Medulla oblongata (tissue), 1 donor: ENCODE data around the gene UGT1A8.
"Not testable (repeated sequence)": the region's sequence is repeated elsewhere in the genome, so short reads cannot be mapped to it uniquely, and the experiment has no call there.

Source experiments
- DNase-seq: peaks from one replicate; pipeline ENCODE4 v3.0.0-alpha.2; 2015; ENCODE audit errors: extremely low spot score

The UGT1A8 gene

DNA sequence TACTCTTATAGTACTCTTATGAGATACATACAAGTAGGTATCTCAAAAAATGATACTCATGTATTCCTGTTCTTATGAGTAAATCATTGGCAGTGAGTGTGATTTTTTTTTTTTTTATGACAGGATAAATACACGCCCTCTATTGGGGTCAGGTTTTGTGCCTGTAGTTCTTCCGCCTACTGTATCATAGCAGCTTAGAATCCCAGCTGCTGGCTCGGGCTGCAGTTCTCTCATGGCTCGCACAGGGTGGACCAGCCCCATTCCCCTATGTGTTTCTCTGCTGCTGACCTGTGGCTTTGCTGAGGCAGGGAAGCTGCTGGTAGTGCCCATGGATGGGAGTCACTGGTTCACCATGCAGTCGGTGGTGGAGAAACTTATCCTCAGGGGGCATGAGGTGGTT is at the start of gene UGT1A8:
TSS of gene UGT1A8 (plus strand) at position 158 of the 400 bp plus-strand sequence. CDS start at position 233, 75 bp downstream.
- DNase-seq, result not testable (repeated sequence)

DNA sequence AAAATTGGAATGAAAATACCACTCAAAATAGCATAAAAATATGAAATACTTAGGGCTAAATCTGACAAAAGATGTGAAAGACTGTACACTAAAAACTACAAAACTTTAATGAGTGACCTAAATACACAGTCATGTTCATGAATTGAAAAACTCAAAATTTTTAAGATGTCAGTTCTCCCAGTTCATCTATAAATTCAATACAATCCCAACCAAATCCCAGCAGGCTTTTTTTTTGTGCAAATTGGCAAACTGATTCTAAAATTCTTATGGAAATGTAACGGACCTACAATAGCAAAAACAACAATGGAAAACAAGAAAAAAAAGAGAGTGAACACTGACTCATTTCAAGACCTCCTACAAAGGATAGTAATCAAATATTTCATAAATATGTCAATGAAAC is 46.4 kb upstream of the UGT1A8 start:
- no peak for DNase-seq

DNA sequence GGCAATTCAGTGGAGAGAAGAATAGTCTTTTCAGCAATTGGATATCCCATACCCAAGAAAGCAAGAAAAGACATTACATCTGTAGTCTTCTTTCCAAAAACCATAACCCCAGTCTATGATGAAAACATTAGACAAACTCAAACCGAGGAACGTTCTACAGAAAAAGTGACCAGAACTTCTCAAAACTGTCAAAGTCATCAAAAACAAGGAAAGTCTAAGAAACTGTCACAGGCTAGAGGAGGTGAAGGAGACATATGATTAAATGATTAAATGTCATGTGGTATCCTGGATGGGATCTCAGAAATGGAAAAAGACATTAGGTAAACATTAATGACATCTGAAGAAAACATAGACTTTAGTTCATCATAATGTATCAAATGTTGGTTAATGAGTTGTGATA is 46.0 kb upstream of the UGT1A8 start:
- DNase-seq, result no peak

- DNase-seq, result no peak
These were observed 45.0 kb upstream of the UGT1A8 start for GRCh38 chr2:233572468-233572867.

- not testable (repeated sequence) for DNase-seq
These were observed 40.1 kb upstream of the UGT1A8 start for GRCh38 chr2:233577341-233577740.

- not testable (repeated sequence) for DNase-seq
These were observed 34.0 kb upstream of the UGT1A8 start for GRCh38 chr2:233583217-233583965.

DNA sequence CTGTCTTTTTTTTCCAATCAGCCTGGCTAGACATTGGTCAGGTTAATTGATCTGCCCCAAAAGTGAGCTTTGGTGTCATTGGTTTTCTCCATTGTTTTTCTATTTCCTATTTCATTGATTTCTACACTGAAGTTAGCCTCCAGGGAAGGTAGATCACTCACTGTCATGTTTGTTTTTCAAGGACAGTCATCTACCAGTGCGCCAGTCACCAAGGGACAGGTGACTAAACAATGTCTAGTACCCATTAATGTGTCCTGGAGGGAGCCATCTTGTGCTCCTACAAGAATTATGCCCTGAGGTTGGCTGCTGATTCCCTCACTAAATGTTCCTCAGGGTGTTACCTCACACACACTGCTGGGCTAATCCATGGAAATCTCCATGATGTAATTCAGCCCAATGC is 33.2 kb upstream of the UGT1A8 start:
- no peak for DNase-seq

GRCh38 chr2:233588400-233588799 is 29.0 kb upstream of the UGT1A8 start:
- DNase-seq, result no peak

GRCh38 chr2:233592706-233593105 is 24.7 kb upstream of the UGT1A8 start:
- DNase-seq, result not testable (repeated sequence)

DNA sequence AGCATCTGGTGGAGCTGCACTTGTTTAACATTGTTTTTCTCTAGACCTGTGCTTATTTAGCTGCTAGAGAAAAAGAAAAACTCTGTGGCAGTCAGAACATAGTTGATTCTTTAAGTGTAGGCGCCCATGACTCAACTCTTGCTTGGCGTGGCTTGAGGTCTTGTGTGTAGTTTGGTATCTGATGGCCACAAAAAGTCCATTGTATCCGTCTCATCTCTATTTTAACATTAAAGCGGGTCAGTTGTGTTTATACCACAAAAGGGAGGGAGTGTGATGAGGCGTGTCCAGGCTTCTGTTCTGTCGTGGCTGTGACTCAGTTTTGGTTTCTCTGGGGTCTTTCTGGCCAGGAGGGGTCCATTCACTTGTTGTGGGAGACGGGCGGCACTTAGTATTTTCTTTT is 24.2 kb upstream of the UGT1A8 start:
- no peak for DNase-seq

DNA sequence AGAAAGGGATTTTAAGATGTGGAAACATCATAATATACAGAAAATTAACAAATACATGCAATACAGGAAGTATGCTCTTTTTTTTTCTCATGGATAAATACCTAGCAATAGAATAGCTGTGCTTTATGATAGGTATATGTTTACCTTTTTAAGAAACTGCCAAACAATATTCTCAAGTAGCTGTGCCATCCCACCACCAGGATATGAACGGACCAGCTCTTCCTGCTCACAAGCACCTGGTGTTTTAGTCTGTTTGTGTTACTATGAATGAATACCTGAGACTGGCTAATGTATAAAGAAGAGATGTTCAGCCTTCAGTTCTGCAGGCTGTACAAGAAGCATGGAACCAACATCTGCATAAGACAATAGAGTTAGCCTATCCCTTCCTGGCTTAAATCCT is 19.9 kb upstream of the UGT1A8 start:
- no peak for DNase-seq

DNA sequence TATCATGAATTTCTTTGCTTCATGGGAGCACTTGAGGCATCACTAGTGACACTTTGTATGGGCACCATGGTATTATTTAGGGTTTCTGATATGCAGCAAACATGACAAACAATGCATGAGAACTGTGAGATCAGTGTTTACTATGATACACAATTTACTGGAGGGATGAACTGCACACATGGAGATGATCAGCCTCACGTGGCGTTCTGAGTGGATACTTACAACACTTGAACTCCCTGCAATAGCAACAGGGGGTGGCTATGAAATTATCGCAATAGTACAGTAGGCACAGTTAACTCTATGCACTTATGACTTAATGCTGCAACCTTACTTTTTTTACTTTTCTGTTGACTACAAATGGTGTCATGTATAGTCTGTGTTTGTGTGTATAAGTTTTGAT is 18.5 kb upstream of the UGT1A8 start:
- no peak for DNase-seq

GRCh38 chr2:233600386-233600785 is 17.0 kb upstream of the UGT1A8 start:
- no peak for DNase-seq

DNA sequence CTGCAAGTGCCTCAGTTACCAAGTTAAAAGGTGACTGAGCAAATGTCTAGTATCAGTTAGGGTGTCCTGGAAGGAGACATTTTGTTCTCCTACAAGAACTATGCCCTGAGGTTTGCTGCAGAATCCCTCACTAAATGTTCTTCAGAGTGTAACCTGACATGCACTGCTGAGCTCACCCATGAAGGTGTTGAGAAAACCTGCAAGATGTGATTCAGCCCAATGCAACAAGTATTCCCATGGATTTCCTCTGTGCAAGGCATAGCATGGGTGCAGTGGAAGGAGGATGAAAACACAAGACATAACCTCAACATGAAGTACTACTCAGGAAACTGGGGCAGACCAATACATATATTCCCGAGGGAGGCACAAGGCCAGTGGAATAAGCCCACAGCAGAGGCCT is 15.4 kb upstream of the UGT1A8 start:
- no peak for DNase-seq

DNA sequence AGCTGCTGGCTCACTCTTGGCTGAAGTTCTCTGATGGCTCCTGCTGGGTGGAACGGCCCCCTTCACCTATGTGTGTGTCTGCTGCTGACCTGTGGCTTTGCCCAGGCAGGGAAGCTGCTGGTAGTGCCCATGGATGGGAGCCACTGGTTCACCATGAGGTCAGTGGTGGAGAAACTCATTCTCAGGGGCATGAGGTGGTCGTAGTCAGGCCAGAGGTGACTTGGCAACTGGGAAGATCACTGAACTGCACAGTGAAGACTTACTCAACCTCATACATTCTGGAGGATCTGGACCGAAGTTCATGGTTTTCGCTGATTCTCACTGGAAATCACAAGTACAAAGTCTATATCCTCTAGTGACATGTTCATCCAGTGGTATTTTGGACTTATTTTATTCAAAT is 13.9 kb upstream of the UGT1A8 start:
- DNase-seq, result no peak

GRCh38 chr2:233604826-233605225 is 12.6 kb upstream of the UGT1A8 start:
- DNase-seq, result no peak

GRCh38 chr2:233605680-233606079 is 11.8 kb upstream of the UGT1A8 start:
- DNase-seq, result no peak

GRCh38 chr2:233611284-233611683 is 6.1 kb upstream of the UGT1A8 start:
- DNase-seq, result no peak

- no peak for DNase-seq
These were observed 2.8 kb downstream of the UGT1A8 start for GRCh38 chr2:233620204-233620603.

GRCh38 chr2:233621863-233622262 is 4.4 kb downstream of the UGT1A8 start:
- not testable (repeated sequence) for DNase-seq

GRCh38 chr2:233627331-233628025 is 10.0 kb downstream of the UGT1A8 start:
- DNase-seq, result no peak

- DNase-seq, result not testable (repeated sequence)
These were observed 18.9 kb downstream of the UGT1A8 start, which contains the start of gene UGT1A10 for GRCh38 chr2:233636306-233636705. TSS of gene UGT1A10 (plus strand) at chr2:233636448. CDS start at chr2:233636523, 75 bp downstream.

DNA sequence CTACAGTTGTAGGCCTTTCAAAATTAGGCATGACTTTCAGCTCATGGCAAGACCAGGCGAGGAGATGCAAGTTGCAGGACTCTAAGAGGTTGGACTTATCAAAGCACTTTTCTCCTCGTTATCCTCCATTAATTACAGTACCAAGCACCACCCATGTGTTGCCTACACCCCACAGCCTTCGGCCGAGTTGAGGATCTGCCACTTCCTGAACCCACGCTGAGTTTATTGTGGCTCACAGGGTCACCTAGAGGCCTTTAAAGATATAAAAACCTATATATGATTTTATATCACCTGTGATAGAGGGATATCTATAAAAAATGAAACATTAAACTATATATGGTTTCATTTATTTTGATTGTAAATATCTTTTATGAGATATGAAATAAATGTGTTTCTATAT is 21.4 kb downstream of the UGT1A8 start:
- DNase-seq, result no peak
